SK-MEL-5 (cell line): ENCODE results near the gene PC. TPM values are rescaled to one million over a fixed set of nuclear protein-coding genes. Genes with fewer than 3 reads are reported as not detected.

Experiments used
- DNase-seq: peaks from one replicate; pipeline ENCODE4 v3.0.0-alpha.2; 2016; ENCODE audit warnings: low read depth, low spot score
- in situ Hi-C: cut with HindIII; loops from 2 replicates; pipeline ENCODE4 v1.10.0; 2016; ENCODE audit warnings: low sequenced_read_pairs, high pct_unique_total_duplicates, low pct_unique_long_range_greater_than_20kb
- total RNA-seq: library from RNA; depleted of rRNA; stranded (reverse); fragments of >200 nt; shearing (Covaris generic); gene quantifications from 2 replicates; pipeline ENCODE4 v1.2.3, GENCODE V29; 2014

PC gene
- total RNA-seq, 1 experiment from 2014 or later, result 19.9 TPM

- DNase-seq, result no peak
- in situ Hi-C loops, result no loop called here
These were observed 76.7 kb downstream of the PC start for GRCh38 chr11:66881451-66881835.

GRCh38 chr11:66880496-66881450 lies 77.4 kb downstream of the PC start:
- DNase-seq, result no peak
- in situ Hi-C loops, result no loop called here

DNA sequence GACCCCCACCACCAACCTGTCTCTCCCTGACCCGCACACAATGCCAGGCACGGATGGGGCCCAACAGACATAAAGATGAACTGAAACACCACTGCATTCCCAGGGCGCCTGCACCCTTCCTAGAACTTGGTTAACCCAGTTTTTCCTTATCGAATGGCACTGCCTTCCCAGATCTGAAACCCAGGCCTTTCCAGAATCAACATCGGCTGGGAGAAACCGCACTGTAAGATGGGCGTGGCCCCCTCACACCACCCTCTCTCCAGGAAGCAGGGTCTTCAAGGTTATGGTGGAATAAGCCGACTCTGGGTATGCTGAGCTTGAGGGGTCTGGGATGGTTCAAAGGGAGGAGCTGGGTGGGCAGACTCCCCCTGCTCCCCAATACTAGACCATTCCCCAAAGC lies 78.2 kb downstream of the PC start:
- in situ Hi-C loops, result no loop called here
- no peak for DNase-seq

- in situ Hi-C loops, result no loop called here
- DNase-seq, result no peak
These were observed 78.6 kb downstream of the PC start for GRCh38 chr11:66879583-66879982.

DNA sequence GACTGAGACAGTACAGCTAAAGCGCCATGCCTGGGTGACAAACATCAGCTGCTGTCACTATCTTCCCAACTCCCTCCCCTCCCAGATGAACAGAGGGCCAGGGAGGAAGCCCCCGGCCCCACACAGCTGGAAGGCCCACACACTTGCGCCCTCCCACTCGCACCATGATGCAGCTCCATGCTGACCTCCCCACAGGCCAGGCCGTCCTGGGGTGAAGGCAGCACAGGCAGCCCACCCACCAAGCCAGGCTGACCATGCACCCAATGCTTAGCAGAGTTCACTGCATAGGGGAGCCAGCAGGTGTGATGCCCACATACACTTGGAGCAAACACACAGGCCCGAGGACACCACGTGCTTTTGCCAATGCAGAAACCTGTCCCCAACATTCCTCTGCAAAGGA lies 79.2 kb downstream of the PC start:
- no peak for DNase-seq
- in situ Hi-C loops, result no loop called here

GRCh38 chr11:66878474-66878873 lies 79.7 kb downstream of the PC start:
- no peak for DNase-seq
- in situ Hi-C loops, result no loop called here

- no peak for DNase-seq
- in situ Hi-C loops, result no loop called here
These were observed 80.4 kb downstream of the PC start for GRCh38 chr11:66877588-66878385.

- no peak for DNase-seq
- in situ Hi-C loops, result no loop called here
These were observed 82.8 kb downstream of the PC start for GRCh38 chr11:66875378-66875777.

GRCh38 chr11:66874232-66874631 lies 84.0 kb downstream of the PC start:
- in situ Hi-C loops, result no loop called here
- no peak for DNase-seq

- in situ Hi-C loops, result no loop called here
- DNase-seq, result no peak
These were observed 86.7 kb downstream of the PC start for GRCh38 chr11:66871521-66871901.

DNA sequence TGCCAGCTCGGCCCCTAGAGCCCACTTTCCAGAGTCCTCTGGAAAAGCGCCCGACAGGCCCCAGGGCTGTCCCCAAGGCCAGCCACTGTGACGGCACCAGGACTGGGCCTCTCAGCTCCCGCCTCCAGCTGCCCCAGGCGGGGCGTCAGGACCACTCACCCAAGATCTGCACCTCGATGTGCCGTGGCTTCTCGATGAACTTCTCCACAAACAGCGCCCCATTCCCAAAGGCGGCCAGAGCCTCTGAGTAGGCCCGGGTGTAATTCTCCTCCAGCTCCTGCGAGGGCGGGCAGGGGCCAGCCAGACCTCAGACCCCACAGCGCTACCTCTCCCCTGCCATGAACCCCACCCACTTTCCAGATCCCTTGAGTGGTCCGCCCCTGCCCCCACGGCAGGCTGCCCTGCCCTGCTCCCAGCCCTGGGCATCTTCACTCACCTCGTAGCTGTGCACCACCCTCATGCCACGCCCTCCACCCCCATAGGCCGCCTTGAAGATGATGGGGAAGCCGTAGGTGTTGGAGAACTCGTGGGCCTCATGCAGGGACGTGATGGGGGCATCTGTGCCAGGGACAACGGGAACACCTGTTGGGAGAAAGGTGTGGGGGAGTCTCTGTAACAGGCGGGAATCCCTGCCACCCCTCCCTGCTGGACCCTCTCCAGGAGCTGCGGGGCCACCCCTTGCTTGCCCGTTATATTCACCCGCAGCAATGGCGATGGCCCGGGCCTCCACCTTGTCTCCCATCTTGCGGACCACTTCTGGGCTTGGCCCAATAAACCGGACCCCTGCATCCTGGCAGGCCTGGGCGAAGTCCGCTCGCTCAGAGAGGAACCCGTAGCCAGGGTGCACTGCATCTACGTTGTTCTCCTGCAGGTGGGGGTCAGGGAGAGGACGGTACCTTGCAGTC lies 87.3 kb downstream of the PC start:
- in situ Hi-C loops, result no loop called here
- DNase-seq, result no peak

DNA sequence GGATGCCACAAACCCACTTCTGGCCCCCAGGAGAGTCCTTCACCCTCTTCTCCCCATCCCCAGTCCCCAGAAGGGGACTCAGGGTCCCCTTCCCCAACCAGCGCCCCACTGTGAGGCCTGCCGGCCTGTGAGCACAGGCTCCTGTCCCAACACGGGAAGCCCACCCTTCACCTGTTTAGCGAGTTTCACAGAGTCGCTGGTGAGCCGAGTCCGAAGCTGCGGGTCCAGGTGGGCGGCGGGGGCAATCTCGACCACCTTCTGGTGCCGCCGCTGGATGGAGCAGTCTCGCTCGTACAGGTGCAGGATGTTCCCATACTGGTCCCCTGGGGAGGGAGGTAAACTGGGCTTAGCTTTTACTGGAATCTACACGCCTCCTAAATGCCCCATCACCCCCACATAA lies 88.1 kb downstream of the PC start:
- no peak for DNase-seq
- in situ Hi-C loops, result no loop called here

- DNase-seq, result no peak
These were observed 88.7 kb downstream of the PC start for GRCh38 chr11:66869567-66869870.

GRCh38 chr11:66868726-66869566 lies 89.2 kb downstream of the PC start:
- in situ Hi-C loops, result no loop called here
- peak; percentile 60 for DNase-seq

More at GRCh38 chr11:66869567-66869870, 88.7 kb downstream of the PC start:
- in situ Hi-C loops, result no loop called here

- in situ Hi-C loops, result no loop called here
- DNase-seq, result no peak
These were observed 90.0 kb downstream of the PC start for GRCh38 chr11:66868082-66868725.

- in situ Hi-C loops, result no loop called here
- no peak for DNase-seq
These were observed 90.7 kb downstream of the PC start for GRCh38 chr11:66867425-66868040.
